ENCODE results near the gene ADAM22. TPM values are rescaled to one million over a fixed set of nuclear protein-coding genes. Genes with fewer than 3 reads are reported as not detected.

Gene ADAM22
- total RNA-seq, 1 experiment from 2014 or later: 12.3 TPM

DNA sequence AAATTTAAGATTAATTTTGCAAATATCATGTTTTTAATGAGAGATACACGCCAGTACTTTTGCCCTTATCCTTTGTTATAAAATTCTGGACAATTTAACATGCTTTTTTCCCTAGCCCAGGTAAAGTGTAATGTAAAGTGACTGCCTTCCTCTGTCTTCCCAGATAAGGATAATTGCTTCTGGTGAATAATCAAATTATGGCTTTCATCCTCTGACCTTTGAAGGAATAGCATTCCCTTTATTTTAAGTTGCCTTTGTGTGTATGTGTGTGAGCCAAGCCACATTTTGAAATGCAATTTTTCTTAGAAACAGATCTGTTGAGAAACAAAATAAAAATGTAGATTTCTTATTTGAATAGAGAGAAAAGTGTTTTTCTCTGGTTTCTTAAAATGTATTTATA, 107.5 kb downstream of the ADAM22 start:
- DNase-seq (ENCODE audit: low spot score): no peak

- DNase-seq (ENCODE audit: low spot score): no peak
These were observed 108.1 kb downstream of the ADAM22 start for GRCh38 chr7:88042157-88042556.

DNA sequence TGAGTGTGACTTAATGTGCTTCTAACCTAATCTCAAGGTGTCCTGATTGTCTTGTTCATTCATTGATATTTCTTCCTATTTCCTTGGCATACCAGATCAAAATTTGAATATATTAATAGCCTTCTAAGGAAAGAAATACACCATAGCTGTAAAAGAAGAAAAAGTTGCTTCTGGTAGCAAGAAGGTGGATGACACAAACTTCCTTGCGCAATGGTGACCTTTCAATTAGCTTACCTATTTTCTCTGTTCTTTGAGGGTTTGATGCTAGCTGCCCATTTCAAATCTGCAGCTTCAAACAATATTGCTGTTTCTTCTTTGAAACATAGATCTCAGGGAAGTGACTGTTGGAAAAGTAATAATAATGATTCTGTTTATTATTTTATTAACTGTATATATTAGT, 108.8 kb downstream of the ADAM22 start:
- no peak for DNase-seq (ENCODE audit: low spot score)

DNA sequence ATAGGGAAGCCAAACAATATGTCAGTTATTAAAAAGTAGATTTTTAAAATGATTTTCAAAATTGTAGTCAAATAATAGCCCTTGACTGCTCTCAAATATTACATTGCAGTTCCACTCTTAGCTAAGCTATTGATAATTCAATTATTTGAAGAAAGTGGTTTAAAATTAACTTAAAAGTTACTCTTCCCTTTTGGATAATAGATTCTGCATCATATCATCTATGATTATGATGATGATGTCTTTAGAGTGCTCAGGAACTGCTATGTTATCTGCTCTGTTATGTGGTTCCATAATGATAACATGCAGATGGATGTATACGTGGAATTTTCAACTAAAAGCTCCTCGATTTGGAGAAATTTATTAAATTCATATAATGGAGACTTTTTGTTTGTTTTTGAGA, 110.0 kb downstream of the ADAM22 start:
- DNase-seq (ENCODE audit: low spot score): no peak

DNA sequence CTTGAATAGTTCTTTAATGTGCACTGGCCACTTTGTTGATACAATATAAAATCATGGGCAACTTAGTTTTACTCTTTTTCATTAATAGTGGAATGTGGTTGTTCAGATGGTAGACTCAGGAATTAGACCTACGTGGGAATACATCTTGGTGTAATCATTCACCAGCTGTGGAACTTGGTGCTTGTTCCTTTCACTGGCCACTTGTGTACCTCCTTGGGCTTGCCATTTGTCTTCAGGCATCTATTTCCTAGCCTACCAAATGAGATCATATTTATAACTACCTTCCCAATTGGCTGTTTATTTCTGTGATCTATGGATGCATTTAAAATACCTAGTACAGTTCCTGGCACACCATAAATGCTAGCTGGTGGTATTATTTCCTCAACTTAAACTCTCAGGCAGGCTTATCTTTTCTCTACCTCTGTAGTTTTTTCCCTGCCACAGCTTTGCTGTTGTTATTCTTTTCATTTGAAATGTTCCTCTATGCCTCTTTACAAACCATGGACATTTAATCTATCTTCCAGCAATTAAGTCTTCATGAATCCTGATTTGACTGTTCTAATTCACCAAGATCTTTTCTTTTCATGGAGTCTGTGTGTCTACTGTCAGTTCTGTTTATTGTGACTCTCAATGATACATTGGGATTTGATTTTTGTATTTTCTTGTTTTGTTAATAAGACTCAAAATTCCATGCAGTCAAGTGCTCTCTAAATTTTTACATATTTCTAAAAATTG, 113.0 kb downstream of the ADAM22 start:
- DNase-seq (ENCODE audit: low spot score): no peak

- DNase-seq (ENCODE audit: low spot score): no peak
These were observed 123.6 kb downstream of the ADAM22 start for GRCh38 chr7:88057655-88058054.

- no peak for DNase-seq (ENCODE audit: low spot score)
These were observed 128.2 kb downstream of the ADAM22 start for GRCh38 chr7:88062238-88062637.

DNA sequence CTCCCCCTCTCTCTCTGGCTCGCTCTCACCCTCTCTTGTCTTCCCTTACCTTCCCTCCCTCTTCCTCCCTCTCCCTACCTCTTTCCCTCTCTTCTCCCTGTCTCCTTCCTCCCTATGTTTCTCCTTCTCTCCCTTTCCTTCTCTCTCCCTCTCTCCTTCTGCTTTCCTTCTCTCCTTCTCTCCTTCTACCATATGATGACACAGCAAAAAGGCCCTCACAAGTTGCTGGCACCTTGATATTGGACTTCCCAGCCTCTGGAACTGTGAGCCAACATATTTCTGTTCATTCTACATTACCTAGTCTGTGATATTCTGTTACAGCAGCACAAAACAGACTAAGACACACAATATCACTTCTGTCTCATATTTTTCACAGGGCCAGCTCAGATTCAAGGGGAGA, 135.0 kb downstream of the ADAM22 start:
- DNase-seq (ENCODE audit: low spot score): no peak

DNA sequence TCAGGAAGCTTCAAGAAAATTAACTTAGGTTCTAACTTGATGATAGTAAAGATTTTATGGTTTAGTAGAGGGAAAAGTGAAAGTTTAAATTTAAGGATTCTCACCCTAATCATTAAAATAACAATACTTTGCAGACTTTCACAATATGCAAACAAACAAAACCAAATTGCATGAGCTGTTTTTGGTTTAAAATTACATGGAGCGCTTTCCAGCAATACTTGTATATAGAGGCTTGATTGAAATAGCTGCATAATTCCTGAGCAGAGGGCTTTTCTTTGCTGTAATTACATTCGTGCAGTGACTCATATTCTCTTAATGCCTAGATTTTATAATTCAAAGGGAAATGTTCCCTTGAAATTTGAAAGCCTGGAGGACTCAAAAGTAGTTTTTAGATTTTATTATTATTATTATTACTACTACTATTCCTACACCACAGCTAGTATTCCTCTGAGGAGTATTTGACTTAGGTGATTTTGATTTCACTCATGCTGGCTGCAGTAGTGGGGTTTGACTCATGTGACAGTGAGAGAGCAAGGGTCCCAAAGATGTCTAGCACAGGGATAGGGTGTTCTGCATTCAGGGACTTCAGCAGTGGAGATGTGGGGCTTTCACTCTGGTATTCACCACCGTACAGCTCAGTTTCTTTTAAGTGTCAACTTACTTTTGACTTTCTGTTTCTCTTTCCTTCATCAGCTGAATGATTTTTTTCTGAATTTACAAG, 138.1 kb downstream of the ADAM22 start:
- no peak for DNase-seq (ENCODE audit: low spot score)

DNA sequence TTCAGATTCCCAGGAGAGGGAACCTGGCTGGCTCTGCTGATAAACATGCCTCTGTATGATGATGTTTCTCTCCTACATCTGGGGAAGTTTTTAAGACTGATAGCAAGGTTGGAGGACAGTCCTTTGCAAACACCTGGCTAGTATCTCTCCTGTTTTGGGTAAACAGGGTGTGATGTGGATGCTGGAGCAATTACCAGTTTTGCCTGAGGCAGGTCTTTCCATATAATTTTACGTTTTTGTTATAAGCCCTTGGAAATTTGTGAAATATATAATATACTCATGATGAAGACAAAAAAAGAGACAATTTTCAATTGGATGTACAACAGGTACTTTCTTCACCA, 138.6 kb downstream of the ADAM22 start:
- no peak for DNase-seq (ENCODE audit: low spot score)

GRCh38 chr7:88073626-88074025, 139.6 kb downstream of the ADAM22 start:
- no peak for DNase-seq (ENCODE audit: low spot score)

DNA sequence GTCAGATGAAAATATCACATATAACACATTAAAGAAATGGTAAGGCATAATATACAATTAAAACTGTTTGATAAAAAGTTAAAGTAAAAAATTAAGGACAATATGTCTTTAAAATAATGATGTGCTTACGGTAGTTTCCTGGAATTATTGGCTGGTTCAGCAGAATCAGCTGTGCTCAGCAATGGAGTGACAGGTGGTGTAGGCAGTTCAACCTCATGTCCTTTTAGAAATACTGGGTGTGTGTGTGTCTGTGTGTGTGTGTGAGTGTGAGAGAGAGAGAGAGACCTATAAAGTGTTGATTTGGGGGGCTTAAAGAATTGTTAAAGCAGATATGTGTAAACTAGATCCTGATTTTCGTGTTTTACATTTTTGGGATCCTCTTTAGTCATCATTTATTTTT, 141.2 kb downstream of the ADAM22 start:
- no peak for DNase-seq (ENCODE audit: low spot score)

GRCh38 chr7:88083883-88084282, 149.8 kb downstream of the ADAM22 start:
- no peak for DNase-seq (ENCODE audit: low spot score)

DNA sequence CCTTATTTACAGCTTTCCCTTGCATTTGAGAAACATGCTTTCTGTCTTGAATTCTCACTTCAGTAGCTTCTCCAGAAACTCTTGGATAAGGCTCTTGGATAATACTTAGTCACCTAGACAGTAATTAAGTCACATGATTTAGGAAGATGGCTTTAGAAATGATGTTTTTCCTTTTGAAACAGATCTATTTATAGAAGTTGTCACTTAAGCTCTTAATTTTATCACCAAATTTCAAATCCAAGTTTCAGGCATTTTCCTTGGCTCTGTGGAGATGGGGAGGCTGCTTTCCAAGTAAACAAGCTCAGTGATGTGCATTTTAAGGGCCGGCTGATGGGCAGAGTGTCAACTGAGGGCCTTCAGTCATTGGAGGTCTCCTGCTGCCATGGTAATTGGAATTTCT, 155.5 kb downstream of the ADAM22 start:
- DNase-seq (ENCODE audit: low spot score): no peak

DNA sequence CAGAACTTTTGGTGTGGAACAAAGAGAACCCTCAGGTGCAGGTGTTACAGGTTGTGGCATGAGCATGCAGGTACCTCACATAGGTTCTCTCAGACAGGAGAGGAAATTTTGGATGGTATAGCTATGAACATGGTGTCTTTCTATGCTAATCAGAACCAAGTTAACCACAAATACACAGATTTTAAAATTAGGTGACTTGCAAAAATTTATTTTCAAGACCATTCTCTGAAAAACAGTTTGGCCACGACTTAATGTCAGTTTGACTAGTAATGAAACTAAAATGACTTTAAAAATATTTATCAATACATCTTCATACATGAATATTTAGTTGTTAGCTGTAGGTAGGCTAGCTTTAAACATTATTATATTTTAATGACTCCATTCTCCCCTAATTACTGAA, 156.2 kb downstream of the ADAM22 start:
- DNase-seq (ENCODE audit: low spot score): no peak

- no peak for DNase-seq (ENCODE audit: low spot score)
These were observed 156.6 kb downstream of the ADAM22 start for GRCh38 chr7:88090671-88091070.

DNA sequence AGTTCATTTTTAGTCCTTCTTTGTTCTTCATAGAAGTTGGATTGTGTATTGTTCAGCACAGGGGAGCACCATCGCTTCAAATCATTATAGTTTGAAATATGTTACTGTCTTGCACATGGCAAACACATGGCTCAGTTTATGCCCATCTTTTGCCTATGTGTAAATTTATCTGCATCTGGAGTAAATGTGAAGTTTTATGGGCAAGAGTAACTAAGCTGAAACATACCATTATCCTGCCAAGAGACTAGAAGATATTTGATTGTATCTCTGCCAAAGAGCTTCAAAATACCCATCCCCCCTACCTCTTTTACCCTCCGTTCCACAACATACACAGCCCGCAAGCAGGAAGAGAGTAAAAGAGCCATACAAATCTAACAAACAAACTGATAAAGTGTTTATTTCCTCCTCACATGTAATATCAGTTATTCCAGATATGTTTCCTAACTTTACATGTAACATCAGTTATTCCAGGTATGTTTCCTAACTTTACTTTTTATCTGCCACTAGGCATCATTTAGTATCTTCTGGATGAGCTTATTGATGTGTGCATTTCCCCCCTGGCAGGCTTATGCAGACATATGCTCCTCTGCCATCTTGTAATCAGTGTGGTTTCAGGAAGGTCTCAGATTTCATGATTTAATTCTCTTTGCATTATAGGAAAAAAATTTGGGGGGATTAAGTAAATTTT, 158.1 kb downstream of the ADAM22 start:
- no peak for DNase-seq (ENCODE audit: low spot score)

DNA sequence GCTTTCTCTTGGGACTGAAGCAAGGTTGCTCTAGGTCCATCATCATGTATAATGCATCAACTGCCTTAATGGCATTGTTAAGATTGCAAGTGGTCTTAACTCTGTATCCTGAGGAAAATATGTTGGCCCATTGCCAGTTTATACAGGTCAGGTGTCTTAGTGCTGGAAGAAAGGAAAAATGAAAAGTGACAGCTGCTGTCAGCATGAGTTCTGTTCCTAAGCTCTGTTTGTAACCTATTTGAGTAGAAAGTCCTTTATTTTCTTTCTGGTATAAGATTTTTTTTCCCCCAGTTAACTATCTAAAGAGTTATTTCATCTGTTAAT, 158.6 kb downstream of the ADAM22 start:
- DNase-seq (ENCODE audit: low spot score): no peak

- DNase-seq (ENCODE audit: low spot score): no peak
These were observed 167.7 kb downstream of the ADAM22 start for GRCh38 chr7:88101769-88102168.

DNA sequence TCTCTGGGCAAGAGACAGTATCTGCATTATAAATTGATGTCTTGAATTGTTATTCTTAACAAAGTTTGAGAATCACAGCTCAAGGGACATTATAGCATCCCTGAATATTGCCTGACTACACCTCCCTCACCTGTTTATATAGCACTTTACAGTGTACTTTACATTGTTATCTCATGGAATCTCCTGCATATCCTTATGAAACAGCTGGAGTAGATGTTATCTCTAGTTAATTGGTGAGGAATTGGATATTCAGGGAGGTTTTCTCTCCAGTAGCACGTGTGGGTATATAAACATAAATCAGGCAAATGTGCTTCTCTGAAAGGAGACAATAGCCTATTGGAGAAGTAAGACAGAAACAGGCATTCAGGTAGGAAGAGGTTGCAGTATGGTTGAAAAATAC, 168.6 kb downstream of the ADAM22 start:
- DNase-seq (ENCODE audit: low spot score): no peak

- DNase-seq (ENCODE audit: low spot score): no peak
These were observed 170.7 kb downstream of the ADAM22 start for GRCh38 chr7:88104732-88105131.

DNA sequence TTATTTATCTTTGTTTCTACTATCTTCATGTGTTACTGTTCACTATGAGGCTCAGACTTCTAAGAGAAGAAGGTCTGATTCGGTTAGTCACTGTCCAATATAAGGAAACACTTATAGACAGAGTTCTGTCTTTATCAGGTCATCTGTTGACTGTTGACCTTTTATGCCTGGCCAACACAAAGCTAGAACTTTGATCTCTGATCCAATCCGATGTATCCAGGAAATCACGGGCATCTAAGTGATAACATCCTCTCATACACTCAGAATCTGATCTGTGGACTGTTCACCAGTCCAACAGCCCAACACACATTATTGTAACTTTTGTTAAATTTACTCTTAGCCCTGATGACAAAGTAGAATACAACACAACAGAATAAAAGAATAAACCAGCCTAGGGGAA, 171.2 kb downstream of the ADAM22 start:
- no peak for DNase-seq (ENCODE audit: low spot score)

DNA sequence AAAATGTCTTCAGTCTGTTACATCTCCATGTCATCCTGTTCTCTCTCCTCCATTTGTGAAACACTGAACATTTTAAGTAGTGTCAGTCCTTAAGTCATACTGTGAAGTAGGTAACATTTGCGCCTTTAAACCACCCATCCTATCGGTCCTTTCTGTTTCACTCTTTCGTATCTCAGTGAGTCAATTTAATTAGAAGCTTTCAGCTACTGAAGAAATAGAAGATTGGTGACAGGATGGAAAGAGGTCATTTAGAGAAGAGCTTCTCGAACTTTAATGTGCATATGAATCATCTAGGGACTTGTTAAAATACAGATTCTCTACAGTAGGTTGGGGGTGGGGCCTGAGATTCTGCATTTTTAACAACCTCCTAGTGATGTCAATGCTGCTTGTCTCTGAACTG, 172.4 kb downstream of the ADAM22 start:
- no peak for DNase-seq (ENCODE audit: low spot score)
